ENCODE data around the gene ARL2. TPM values are rescaled to one million over a fixed set of nuclear protein-coding genes. Genes with fewer than 3 reads are reported as not detected.

ARL2 gene
- 91.1 and 126 TPM in 2 replicates for total RNA-seq

GRCh38 chr11:65013888-65014725 is at the start of gene ARL2:
ARL2 (plus strand) TSS chr11:65014160; CDS start chr11:65014208, 48 bp downstream.

GRCh38 chr11:64971421-64972233 is 42.3 kb upstream of the ARL2 start, which contains the start of gene MAJIN:
MAJIN (minus strand) TSS chr11:64972108; CDS start chr11:64959405, 12,703 bp downstream.

DNA sequence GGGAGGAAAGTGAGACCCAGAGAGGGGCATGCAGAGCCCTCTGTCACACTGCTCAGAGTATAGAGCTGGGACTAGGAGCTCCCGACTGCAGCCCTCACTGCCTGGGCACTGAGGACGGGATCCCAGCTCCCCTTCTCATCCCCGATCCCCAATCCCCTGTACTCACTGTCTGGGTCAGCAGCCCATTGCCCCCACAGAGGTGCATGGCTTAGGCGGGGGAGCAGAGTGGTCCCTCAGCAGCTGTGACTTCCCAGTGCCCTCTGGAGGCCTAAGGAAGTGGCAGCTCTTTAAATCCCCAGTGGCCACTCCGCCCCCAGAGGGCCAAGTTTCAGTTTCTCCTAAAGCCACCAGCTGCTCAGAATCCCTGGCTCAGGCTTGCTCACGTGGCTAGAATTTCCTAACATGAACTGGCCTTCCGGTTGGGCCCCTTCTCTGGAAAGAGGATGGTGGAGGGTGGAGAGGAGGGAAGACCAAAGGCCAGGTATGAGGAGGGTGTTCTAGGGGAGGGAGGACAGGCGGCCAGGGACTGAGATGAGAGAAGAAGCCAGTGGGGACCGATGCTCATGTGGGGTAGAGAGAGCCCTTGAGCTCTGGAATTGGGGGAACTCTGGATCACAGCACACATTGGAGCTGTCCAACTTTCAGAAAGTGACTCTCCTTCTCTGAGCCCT is 17.1 kb upstream of the ARL2 start, which contains the start of gene BATF2:
BATF2 (minus strand) TSS at position 262 of the 671 bp plus-strand sequence; CDS start at position 205, 57 bp downstream.

DNA sequence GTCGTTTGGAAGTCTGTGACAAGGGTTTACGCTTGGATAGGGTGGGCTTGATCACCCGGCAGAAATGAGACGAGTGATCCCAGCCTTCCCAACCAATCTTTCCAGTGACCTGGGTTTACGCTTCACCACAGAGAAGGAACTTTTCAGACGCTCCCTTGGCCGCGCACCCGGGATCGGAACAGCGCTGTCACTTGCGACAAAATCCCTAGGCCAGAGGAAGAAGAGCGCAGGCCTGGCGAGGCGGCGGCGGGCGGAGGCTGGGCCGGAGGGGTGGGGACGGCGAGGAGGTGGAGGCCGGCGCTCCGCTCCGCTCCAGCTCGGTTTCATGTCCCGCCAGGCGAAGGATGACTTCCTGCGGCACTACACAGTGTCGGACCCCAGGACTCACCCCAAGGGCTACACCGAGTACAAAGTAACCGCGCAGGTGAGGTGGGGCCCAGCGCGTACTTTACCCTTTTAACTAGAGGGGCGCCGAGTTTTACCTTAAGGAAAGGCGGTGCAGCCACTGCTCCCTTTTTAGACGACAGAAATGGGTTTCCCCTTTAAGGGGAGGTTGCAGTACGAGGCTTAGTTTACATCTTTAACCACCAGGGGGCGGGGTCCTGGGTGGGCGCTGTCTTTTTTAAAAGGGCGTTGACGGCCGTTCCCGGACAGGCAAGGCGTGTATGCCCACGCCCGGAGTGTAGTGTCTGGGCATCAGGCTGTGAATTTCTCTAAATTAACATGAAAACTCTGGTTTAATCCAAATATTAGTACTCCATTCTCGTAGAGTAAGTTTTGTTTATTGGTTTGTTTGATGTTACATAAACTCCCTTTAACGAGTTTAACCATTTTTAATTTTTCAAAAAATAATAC is 13.5 kb downstream of the ARL2 start, which contains the start of gene SNX15:
SNX15 (plus strand) TSS at position 227 of the 855 bp plus-strand sequence; CDS start at position 326, 99 bp downstream.

DNA sequence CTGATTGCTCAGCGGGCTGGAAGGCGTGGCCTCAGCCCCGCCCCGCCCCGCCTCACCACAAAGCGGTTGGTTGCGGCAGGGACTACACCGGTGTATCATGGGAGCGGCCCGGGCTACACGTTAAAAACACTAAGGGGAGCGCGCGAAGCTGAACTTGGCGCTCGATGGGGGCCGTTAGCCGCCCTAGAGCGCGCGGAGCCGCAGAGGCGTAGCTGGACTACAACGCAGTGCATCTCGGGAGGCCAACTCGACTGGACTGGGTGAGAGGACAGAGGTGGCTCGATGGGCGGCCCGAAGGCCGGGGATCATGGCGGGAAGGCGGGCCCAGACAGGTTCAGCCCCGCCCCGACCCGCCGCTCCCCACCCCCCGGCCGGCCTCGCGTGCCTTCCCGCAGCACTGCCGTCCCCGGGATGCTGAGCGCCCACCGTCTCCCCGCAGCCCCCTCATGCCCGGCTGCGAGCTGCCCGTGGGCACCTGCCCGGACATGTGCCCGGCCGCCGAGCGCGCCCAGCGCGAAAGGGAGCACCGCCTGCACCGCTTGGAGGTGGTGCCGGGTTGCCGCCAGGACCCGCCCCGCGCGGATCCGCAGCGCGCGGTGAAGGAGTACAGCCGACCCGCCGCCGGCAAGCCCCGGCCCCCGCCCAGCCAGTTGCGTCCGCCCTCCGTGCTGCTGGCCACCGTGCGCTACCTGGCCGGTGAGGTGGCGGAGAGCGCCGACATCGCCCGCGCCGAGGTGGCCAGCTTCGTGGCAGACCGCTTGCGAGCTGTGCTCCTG is 27.1 kb downstream of the ARL2 start, which contains the start of gene SAC3D1:
SAC3D1 (plus strand) TSS at position 364 of the 776 bp plus-strand sequence; CDS start at position 447, 83 bp downstream.

DNA sequence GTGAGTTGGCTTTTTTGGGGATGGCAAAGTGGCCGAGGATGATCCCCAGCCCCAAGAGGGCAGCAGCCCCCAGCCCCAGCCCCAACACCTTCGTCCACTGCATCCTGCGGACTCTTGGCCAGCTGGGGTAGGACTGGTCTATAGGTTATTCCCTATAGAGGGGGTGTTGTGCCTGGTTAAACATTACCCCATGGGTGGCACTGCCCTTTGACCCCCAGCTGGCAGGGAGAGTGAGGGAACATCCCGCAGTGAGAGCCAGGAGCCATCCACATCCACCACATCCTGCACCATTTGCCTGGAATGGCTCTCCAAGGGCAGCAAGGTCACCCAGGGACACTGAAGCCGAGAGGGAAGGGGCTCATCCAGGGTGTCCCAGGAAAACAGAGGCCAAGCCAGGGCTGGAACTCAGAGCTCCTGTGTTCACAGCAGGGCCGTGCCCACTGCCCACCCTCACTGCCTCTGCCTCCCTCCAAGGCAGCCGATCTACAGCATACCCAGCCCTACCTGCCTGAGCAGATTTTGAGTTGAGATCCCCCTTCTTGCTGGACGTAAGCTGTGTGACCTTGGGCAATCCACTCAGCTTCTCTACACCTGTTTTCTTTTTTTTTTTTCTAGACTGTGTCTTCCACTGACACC is 44.6 kb downstream of the ARL2 start, which contains the start of gene NAALADL1:
NAALADL1 (minus strand) TSS at position 135 of the 636 bp plus-strand sequence; CDS start at position 103, 32 bp downstream.

Other genes with a start within 250 kb of the ARL2 start
- 46.3 and 58.8 TPM in 2 replicates for gene SF1, start 235.6 kb upstream of the ARL2 start, total RNA-seq
- 5.3 and 6.1 TPM in 2 replicates for gene MAP4K2, start 210.9 kb upstream of the ARL2 start, total RNA-seq
- 12.3 and 15.0 TPM in 2 replicates for gene MEN1, start 203.6 kb upstream of the ARL2 start, total RNA-seq
- gene CDC42BPG, start 169.5 kb upstream of the ARL2 start, total RNA-seq = 0.16 and 0.69 TPM in 2 replicates
- 56.6 and 151 TPM in 2 replicates for gene EHD1, start 135.5 kb upstream of the ARL2 start, total RNA-seq
- gene ATG2A, start 97.0 kb upstream of the ARL2 start, total RNA-seq = 10.1 and 11.2 TPM in 2 replicates
- 5.8 and 6.4 TPM in 2 replicates for gene PPP2R5B, start 89.5 kb upstream of the ARL2 start, total RNA-seq
- gene GPHA2, start 78.3 kb upstream of the ARL2 start, total RNA-seq = not detected in 2 replicates
- gene MAJIN, start 42.1 kb upstream of the ARL2 start, total RNA-seq = not detected in 2 replicates
- 0.26 and 0.63 TPM in 2 replicates for gene BATF2, start 17.2 kb upstream of the ARL2 start, total RNA-seq
- 8.4 and 15.0 TPM in 2 replicates for gene SNX15, start 13.3 kb downstream of the ARL2 start, total RNA-seq
- gene SAC3D1, start 27.1 kb downstream of the ARL2 start, total RNA-seq = 7.9 and 8.5 TPM in 2 replicates
- 35.3 and 38.0 TPM in 2 replicates for gene NAALADL1, start 44.4 kb downstream of the ARL2 start, total RNA-seq
- 0.34 and 1.6 TPM in 2 replicates for gene CDCA5, start 69.9 kb downstream of the ARL2 start, total RNA-seq
- 26.0 and 32.2 TPM in 2 replicates for gene ZFPL1, start 70.1 kb downstream of the ARL2 start, total RNA-seq
- 200 and 290 TPM in 2 replicates for gene VPS51, start 82.1 kb downstream of the ARL2 start, total RNA-seq
- gene TM7SF2, start 97.7 kb downstream of the ARL2 start, total RNA-seq = 5.2 and 10.9 TPM in 2 replicates
- gene ZNHIT2, start 103.5 kb downstream of the ARL2 start, total RNA-seq = 6.4 and 6.6 TPM in 2 replicates
- gene FAU, start 108.0 kb downstream of the ARL2 start, total RNA-seq = 487 and 512 TPM in 2 replicates
- 25.3 and 35.5 TPM in 2 replicates for gene MRPL49, start 108.2 kb downstream of the ARL2 start, total RNA-seq
- gene SYVN1, start 120.4 kb downstream of the ARL2 start, total RNA-seq = 9.5 and 15.5 TPM in 2 replicates
- not detected in 2 replicates for gene SPDYC, start 156.1 kb downstream of the ARL2 start, total RNA-seq
- 64.3 and 93.6 TPM in 2 replicates for gene CAPN1, start 167.8 kb downstream of the ARL2 start, total RNA-seq
- 0.69 and 3.5 TPM in 2 replicates for gene POLA2, start 247.8 kb downstream of the ARL2 start, total RNA-seq